Measurements from ENCODE around the gene MIEN1. TPM values are rescaled to one million over a fixed set of nuclear protein-coding genes. Genes with fewer than 3 reads are reported as not detected.
A peak's percentile ranks its signal among the peaks of the same experiment; 100 is the strongest.

The MIEN1 gene
- total and polyA plus RNA-seq, 2 of the 13 experiments (the other 11 are each of a cell fraction or from before 2014, with no cell fraction given): 40.6 to 56.6 TPM

DNA sequence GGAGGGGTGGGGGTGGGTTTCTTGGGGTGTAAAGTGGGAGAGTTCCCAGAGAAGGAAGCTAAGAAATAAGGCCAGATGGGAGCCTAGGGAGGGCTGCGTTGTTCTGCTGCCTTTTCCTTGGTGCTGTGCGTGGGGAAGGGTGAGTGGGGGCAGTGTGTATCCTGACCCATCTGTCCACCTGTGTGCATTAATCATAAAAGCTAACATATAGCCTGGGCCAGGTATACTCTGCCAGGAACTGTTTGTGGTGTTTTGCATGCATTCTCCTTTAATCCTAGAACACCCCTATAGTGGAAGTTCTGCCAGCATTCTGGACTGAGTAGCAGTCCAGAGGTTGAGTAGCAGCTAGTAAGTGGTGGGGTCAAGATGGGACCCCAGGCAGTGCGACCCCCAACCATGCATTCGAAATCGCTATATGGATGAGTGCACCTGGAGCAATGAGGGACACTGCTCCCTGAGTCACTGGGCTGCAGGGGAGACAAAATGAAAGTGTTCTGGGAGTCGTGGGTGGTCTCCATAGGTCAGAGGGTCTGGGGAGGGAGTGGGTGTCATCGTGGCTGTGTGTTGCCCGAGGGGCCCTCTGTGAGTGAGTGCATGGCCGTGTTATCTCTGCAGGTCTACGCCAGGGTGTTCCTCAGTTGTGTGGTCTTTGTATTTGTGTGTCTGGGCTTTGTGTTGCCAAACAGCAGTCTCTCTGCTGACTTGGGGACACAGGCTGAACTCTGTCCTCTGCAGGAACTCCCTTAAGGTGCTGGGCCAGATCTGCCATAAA lies 29.1 kb downstream of the MIEN1 start (continued):
- TF ChIP-seq ZNF274 (CRISPR knock-in tag; IDR thresholded peaks at IDR 0.05) (peak; percentile 25; the same call in 1 of the 2 replicates), FOXA1 (IDR thresholded peaks at IDR 0.05) (no peak), FOXA1 (CRISPR knock-in tag; IDR thresholded peaks at IDR 0.05) (0 out of 2 replicates have a peak, but pooled peaks have one; percentile 21), ZNF549 (CRISPR knock-in tag; IDR thresholded peaks at IDR 0.05) (no peak), ZNF382 (CRISPR knock-in tag; IDR thresholded peaks at IDR 0.05; ENCODE audit: borderline replicate concordance) (no peak), ARID4A (CRISPR knock-in tag; IDR thresholded peaks at IDR 0.05; ENCODE audit: borderline replicate concordance) (peak; percentile 75), NONO (IDR thresholded peaks at IDR 0.05) (no peak), NONO (CRISPR knock-in tag; conservative IDR thresholded peaks at IDR 0.05) (no peak), AGO2 (optimal IDR thresholded peaks at IDR 0.05; ENCODE audit: low read depth, low read length) (no peak), ZFYVE20 (CRISPR knock-in tag; IDR thresholded peaks at IDR 0.05; ENCODE audit: borderline replicate concordance, low read depth) (no peak), NRL (CRISPR knock-in tag; IDR thresholded peaks at IDR 0.05; ENCODE audit: borderline replicate concordance) (peak; percentile 69; the same call in 1 of the 2 replicates), ZNF816 (CRISPR knock-in tag; IDR thresholded peaks at IDR 0.05; ENCODE audit: borderline replicate concordance) (no peak), POLR2AphosphoS2 (IDR thresholded peaks at IDR 0.05; ENCODE audit: low read depth, low read length) (no peak), ZBTB20 (CRISPR knock-in tag; IDR thresholded peaks at IDR 0.05; ENCODE audit: borderline replicate concordance, low read depth) (0 out of 2 replicates have a peak, but pooled peaks have one; percentile 34), CCDC6 (CRISPR knock-in tag; IDR thresholded peaks at IDR 0.05) (no peak), FOXO4 (CRISPR knock-in tag; conservative IDR thresholded peaks at IDR 0.05) (no peak), ZKSCAN5 (CRISPR knock-in tag; IDR thresholded peaks at IDR 0.05) (no peak)

Data from HepG2 (cell line).